Activated CD8-positive, alpha-beta T cell treated with anti-CD3 and anti-CD28 coated beads, Interleukin-2, amount 10 ng/mL, durations not matched to agents 7 days and 5 days (primary cell): ENCODE measurements around the gene SERF2. TPM values are rescaled to one million over a fixed set of nuclear protein-coding genes. Genes with fewer than 3 reads are reported as not detected.
A peak's percentile ranks its signal among the peaks of the same experiment; 100 is the strongest.
"Not testable (repeated sequence)": the region's sequence is repeated elsewhere in the genome, so short reads cannot be mapped to it uniquely, and the experiment has no call there.

Experiments used
- ATAC-seq: fragments of 150-1000 bp; cut with Tn5 transposase; one replicate; pipeline ENCODE4 v1.10.0; 2021; ENCODE audit warnings: moderate library complexity
- CTCF ChIA-PET: fragments of 350-600 bp; sonication (Branson Sonifier 250); formaldehyde crosslinking; loops from one replicate; lab custom pipeline; 2021; ENCODE audit warnings: antibody characterized with exemption; lab: Charles Lee
- POLR2A ChIA-PET: fragments of 350-600 bp; sonication (Branson Sonifier 250); formaldehyde crosslinking; loops from one replicate; lab custom pipeline; 2021; ENCODE audit warnings: antibody characterized with exemption; lab: Charles Lee
- DNase-seq: peaks from one replicate; pipeline ENCODE4 v3.0.0-alpha.2; 2020
- H3K27ac Mint-ChIP-seq: one replicate; pipeline ENCODE4 v1.8.0; 2021; ENCODE audit warnings: mild to moderate bottlenecking, mixed read lengths
- H3K27me3 Mint-ChIP-seq: one replicate; pipeline ENCODE4 v1.8.0; 2021; ENCODE audit warnings: low read depth, mixed read lengths
- H3K36me3 Mint-ChIP-seq: one replicate; pipeline ENCODE4 v1.8.0; 2021; ENCODE audit warnings: low read depth, mixed read lengths
- H3K4me1 Mint-ChIP-seq: one replicate; pipeline ENCODE4 v1.8.0; 2021; ENCODE audit warnings: low read depth, mixed read lengths
- H3K4me3 Mint-ChIP-seq: one replicate; pipeline ENCODE4 v1.8.0; 2021; ENCODE audit warnings: mild to moderate bottlenecking, mixed read lengths
- H3K9me3 Mint-ChIP-seq: one replicate; pipeline ENCODE4 v1.8.0; 2022; ENCODE audit warnings: mixed read lengths; ENCODE audit not compliant: insufficient read depth
- total RNA-seq, 2 experiments: library from RNA; stranded (reverse); gene quantifications; one replicate each; pipeline ENCODE4 v1.2.3, GENCODE V29; 2021

The SERF2 gene
- total RNA-seq, 2 experiments from 2014 or later: 1,025 to 1,042 TPM

DNA sequence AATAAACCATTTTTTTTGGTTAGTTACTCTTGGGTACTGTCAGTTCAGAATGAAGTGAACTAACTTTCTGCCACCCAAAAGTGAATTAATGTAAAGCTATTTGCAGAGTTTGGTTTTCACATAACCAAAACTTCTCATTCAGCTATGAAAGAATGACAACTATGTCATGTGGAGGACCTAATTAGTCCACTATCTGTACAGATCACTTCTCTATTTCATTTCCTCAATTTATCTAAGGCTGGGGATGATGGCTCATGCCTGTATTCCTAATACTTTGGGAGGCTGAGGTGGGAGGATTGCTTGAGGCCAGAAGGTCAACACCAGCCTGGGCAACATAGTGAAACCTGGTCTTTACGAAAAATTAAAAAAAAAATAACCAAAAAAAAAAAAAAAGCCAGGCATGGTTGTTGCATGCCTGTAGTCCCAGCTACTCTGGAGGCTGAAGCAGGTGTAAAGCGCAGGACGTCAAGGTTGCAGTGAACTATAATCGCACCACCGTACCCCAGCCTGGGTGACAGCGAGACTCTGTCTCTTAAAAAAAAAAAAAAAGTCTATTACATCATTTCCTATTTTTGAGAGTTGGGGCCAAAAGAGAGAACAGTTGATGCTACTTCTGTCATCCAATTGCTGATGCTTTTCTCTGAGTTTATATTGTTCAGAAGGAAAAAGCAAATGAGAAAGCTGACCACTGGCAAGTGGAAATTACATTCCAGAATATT is 17.0 kb downstream of the SERF2 start:
- peaks cover 72% of the 10 kb centered on the region for H3K36me3 Mint-ChIP-seq
- ChIA-PET CTCF (interaction anchor here (0.9 to 1.5 kb wide), 5 partner anchors 11 to 32 kb away, joined by 3 to 6 read pairs (median 3); partner anchors contain the start of gene ELL3), POLR2A (interaction anchor here (0.8 to 1.0 kb wide), 4 partner anchors 9 to 32 kb away, joined by 3 to 6 read pairs (median 3); partner anchors contain the start of genes HYPK and SERINC4)

DNA sequence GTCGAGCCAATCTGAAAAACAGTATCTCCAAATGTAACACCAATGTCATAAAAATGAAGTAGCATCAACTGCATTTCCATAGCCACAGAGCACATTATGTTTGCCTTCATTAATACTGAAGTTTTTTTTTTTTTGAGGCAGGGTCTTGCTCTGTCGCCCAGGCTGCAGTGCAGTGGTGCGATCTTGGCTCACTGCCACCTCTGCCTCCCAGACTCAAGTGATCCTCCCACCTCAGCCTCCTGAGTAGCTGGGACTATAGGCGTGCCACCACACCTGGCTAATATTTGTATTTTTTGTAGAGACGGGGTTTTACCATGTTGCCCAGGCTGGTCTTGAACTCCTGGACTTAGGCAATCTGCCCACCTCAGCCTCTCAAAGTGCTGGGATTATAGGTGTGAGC is 22.9 kb downstream of the SERF2 start:
- ATAC-seq, CTCF ChIA-PET, H3K9me3 Mint-ChIP-seq, DNase-seq, H3K27me3 Mint-ChIP-seq, H3K27ac Mint-ChIP-seq, H3K4me3 Mint-ChIP-seq: not testable (repeated sequence)
- peaks cover 13% of the 10 kb centered on the region for H3K4me1 Mint-ChIP-seq
- peaks cover 55% of the 10 kb centered on the region for H3K36me3 Mint-ChIP-seq
- POLR2A ChIA-PET: interaction anchor here (0.7 to 1.0 kb wide), 2 partner anchors 14 to 22 kb away, joined by 3 to 4 read pairs; partner anchors contain the start of gene HYPK

More for the DNA sequence above, 17.0 kb downstream of the SERF2 start:
- DNase-seq: no peak
- H3K9me3 Mint-ChIP-seq: no peaks in the 10 kb centered on the region
- no peak overlapping the region for H3K4me3 Mint-ChIP-seq
- no peaks in the 10 kb centered on the region for H3K27me3 Mint-ChIP-seq
- peaks cover 9% of the 10 kb centered on the region for H3K4me1 Mint-ChIP-seq
- no peak for ATAC-seq
- peak overlapping the region; percentile 39 for H3K27ac Mint-ChIP-seq

- POLR2A ChIA-PET: interaction anchor here (0.7 to 2.0 kb wide), 3 partner anchors 10 to 21 kb away, joined by 4 to 8 read pairs (median 5); partner anchors contain the start of genes HYPK and SERINC4
- H3K9me3 Mint-ChIP-seq: no peaks in the 10 kb centered on the region
- ATAC-seq (no peak), DNase-seq (no peak)
- peaks cover 35% of the 10 kb centered on the region for H3K36me3 Mint-ChIP-seq
- CTCF ChIA-PET: interaction anchor here (2.6 kb wide), 1 partner anchor 11 kb away, joined by 6 read pairs; no protein-coding TSS in a partner anchor
- peak overlapping the region; percentile 46 for H3K4me3 Mint-ChIP-seq
- no peaks in the 10 kb centered on the region for H3K27me3 Mint-ChIP-seq
- peaks cover 54% of the 10 kb centered on the region for H3K4me1 Mint-ChIP-seq
- peak overlapping the region; percentile 45 for H3K27ac Mint-ChIP-seq
Measured at GRCh38 chr15:43821505-43821904, 29.4 kb downstream of the SERF2 start.

GRCh38 chr15:43824302-43825246 is 32.5 kb downstream of the SERF2 start, which contains the start of gene MFAP1:
TSS of gene MFAP1 (minus strand) at chr15:43824690. CDS start at chr15:43824569, 121 bp downstream.
- CTCF ChIA-PET: interaction anchor here (0.8 to 2.3 kb wide), 6 partner anchors 8 to 79 kb away, joined by 3 to 11 read pairs (median 4); partner anchors contain the start of genes ELL3, HYPK, PDIA3 and SERINC4
- Mint-ChIP-seq H3K9me3 (no peaks in the 10 kb centered on the region), H3K27ac (peak within 1 kb of the TSS; percentile 96), H3K4me3 (peak within 1 kb of the TSS; percentile 89), H3K36me3 (peaks cover 44% of the 10 kb centered on the region), H3K27me3 (no peaks in the 10 kb centered on the region), H3K4me1 (peaks cover 60% of the 10 kb centered on the region)
- DNase-seq (peak; percentile 96), ATAC-seq (peak; percentile 82)
- POLR2A ChIA-PET: interaction anchor here (0.6 to 3.1 kb wide), 15 partner anchors 14 to 606 kb away, joined by 3 to 23 read pairs (median 4); partner anchors contain the start of genes CTDSPL2, ELL3, HYPK and SERINC4

DNA sequence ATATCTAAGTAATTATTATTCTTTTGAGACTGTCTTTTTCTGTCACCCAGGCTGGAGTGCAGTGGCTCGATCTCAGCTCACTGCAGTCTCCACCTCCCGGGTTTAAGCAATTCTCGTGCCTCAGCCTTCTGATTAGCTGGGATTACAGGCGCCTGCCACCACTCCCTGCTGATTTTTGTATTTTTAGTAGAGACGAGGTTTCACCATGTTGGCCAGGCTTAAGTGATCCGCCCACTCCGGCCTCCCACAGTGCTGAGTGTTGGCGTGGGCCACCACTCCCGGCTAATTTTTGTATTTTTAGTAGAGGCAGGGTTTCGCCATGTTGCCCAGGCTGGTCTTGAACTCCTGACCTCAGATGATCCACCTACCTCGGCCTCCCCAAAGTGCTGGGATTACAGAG is 33.2 kb downstream of the SERF2 start:
- H3K36me3 Mint-ChIP-seq: peaks cover 47% of the 10 kb centered on the region
- CTCF ChIA-PET: interaction anchor here (2.0 to 2.3 kb wide), 2 partner anchors 25 to 49 kb away, joined by 8 to 11 read pairs; partner anchors contain the start of genes ELL3, HYPK and SERINC4
- POLR2A ChIA-PET: interaction anchor here (1.0 to 3.1 kb wide), 5 partner anchors 23 to 76 kb away, joined by 3 to 23 read pairs (median 11); partner anchors contain the start of genes ELL3, HYPK and SERINC4
- not testable (repeated sequence) for H3K27ac Mint-ChIP-seq, DNase-seq, H3K9me3 Mint-ChIP-seq, H3K4me3 Mint-ChIP-seq, ATAC-seq, H3K27me3 Mint-ChIP-seq
- peaks cover 63% of the 10 kb centered on the region for H3K4me1 Mint-ChIP-seq

GRCh38 chr15:43826029-43826507 is 33.9 kb downstream of the SERF2 start:
- ChIA-PET CTCF (interaction anchor here (2.0 to 2.3 kb wide), 2 partner anchors 26 to 50 kb away, joined by 8 to 11 read pairs; partner anchors contain the start of genes ELL3, HYPK and SERINC4), POLR2A (interaction anchor here (2.0 to 3.1 kb wide), 2 partner anchors 25 to 49 kb away, joined by 9 to 18 read pairs; partner anchors contain the start of genes ELL3, HYPK and SERINC4)
- peaks cover 51% of the 10 kb centered on the region for H3K36me3 Mint-ChIP-seq
- DNase-seq (no peak), ATAC-seq (no peak)
- no peaks in the 10 kb centered on the region for H3K9me3 Mint-ChIP-seq
- H3K27me3 Mint-ChIP-seq: no peaks in the 10 kb centered on the region
- H3K4me1 Mint-ChIP-seq: peaks cover 60% of the 10 kb centered on the region
- peak overlapping the region; percentile 85 for H3K4me3 Mint-ChIP-seq
- peak overlapping the region; percentile 95 for H3K27ac Mint-ChIP-seq

GRCh38 chr15:43826508-43827341 is 34.6 kb downstream of the SERF2 start, which contains the start of gene WDR76:
TSS of gene WDR76 (plus strand) at chr15:43827002. CDS start at chr15:43827033, 31 bp downstream.
- Mint-ChIP-seq H3K27ac (peak within 1 kb of the TSS; percentile 95), H3K9me3 (no peaks in the 10 kb centered on the region), H3K4me3 (peak within 1 kb of the TSS; percentile 85), H3K4me1 (peaks cover 58% of the 10 kb centered on the region), H3K36me3 (peaks cover 49% of the 10 kb centered on the region), H3K27me3 (no peaks in the 10 kb centered on the region)
- DNase-seq (peak; percentile 88), ATAC-seq (peak; percentile 69)
- CTCF ChIA-PET: interaction anchor here (1.4 to 2.3 kb wide), 2 partner anchors 13 to 50 kb away, joined by 3 to 11 read pairs; partner anchors contain the start of gene ELL3
- POLR2A ChIA-PET: interaction anchor here (0.6 to 3.1 kb wide), 8 partner anchors 18 to 460 kb away, joined by 3 to 18 read pairs (median 5); partner anchors contain the start of genes ELL3, HYPK, PDIA3 and SERF2

DNA sequence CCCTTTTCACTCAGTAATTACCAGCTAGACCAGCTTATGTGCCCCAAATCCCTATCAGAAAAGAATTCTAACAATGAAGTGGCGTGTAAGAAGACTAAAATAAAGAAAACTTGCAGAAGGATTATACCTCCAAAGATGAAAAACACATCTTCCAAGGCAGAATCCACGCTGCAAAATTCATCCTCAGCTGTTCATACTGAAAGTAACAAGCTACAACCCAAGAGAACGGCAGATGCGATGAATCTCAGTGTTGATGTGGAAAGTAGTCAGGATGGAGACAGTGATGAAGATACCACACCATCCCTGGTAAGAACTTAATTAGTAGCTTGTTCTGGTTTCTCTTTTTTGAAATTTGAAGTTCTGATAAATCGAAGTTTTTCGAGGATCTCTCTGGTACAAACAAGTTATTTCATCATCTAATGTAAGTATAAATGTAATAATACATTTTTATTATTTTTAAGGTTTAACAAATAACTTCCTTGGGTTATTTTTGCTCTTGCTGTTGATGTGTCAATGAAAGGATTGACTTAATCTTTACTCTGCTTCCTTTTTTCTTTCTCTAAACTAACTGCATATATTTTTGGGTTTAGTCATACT is 36.0 kb downstream of the SERF2 start:
- Mint-ChIP-seq H3K4me3 (peak overlapping the region; percentile 85), H3K36me3 (peaks cover 54% of the 10 kb centered on the region), H3K4me1 (peaks cover 57% of the 10 kb centered on the region), H3K27ac (peak overlapping the region; percentile 95), H3K9me3 (no peaks in the 10 kb centered on the region), H3K27me3 (no peaks in the 10 kb centered on the region)
- ATAC-seq (peak; percentile 20), DNase-seq (peak; percentile 45)
- POLR2A ChIA-PET: interaction anchor here (0.5 to 2.0 kb wide), 7 partner anchors 13 to 459 kb away, joined by 3 to 9 read pairs (median 6); partner anchors contain the start of genes ELL3, HYPK, SERF2 and SERINC4
- CTCF ChIA-PET: interaction anchor here (0.8 to 1.4 kb wide), 7 partner anchors 8 to 58 kb away, joined by 3 to 5 read pairs (median 3); partner anchors contain the start of genes ELL3 and SERF2

DNA sequence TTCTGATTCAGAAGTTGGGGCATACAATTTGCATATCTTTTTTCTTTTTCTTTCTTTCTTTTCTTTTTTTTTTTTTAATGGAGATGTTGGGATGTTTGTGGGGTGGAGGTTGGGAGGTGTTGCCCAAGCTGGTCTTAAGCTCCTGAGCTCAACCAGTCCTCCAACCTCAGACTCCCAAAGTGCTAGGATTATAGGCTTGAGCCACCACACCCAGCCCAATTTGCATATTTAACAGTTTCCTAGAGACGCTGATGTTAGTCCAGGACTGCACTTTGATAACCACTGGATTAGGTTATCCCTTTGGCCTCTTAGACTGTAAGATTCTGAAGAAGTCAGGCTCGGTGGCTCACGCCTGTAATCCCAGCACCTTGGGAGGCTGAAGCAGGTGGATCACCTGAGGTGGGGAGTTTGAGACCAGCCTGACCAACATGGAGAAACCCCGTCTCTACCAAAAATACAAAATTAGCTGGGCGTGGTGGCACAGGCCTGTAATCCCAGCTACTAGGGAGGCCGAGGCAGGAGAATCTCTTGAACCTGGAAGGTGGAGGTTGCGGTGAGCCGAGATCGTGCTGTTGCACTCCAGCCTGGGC is 37.9 kb downstream of the SERF2 start:
- not testable (repeated sequence) for H3K27me3 Mint-ChIP-seq
- H3K4me3 Mint-ChIP-seq: peak overlapping the region; percentile 85

More for the DNA sequence above, 37.9 kb downstream of the SERF2 start:
- CTCF ChIA-PET, DNase-seq, H3K9me3 Mint-ChIP-seq, ATAC-seq: not testable (repeated sequence)
- Mint-ChIP-seq H3K36me3 (peaks cover 60% of the 10 kb centered on the region), H3K4me1 (peaks cover 53% of the 10 kb centered on the region), H3K27ac (peak overlapping the region; percentile 47)
- POLR2A ChIA-PET: interaction anchor here (0.6 to 1.9 kb wide), 2 partner anchors 29 kb away, joined by 3 to 10 read pairs; partner anchors contain the start of genes HYPK and SERINC4
